Mesendoderm (in vitro differentiated cells): ENCODE data around the gene CTNNA3.
A peak's percentile ranks its signal among the peaks of the same experiment; 100 is the strongest.

Source experiments
- DNase-seq: peaks from one replicate; pipeline ENCODE4 v3.0.0; 2013
- H2AK5ac ChIP-seq: 2 replicates; pipeline ENCODE4 v1.6.1; 2013; ENCODE audit warnings: low read length, inconsistent platforms
- H2BK120ac ChIP-seq: 2 replicates; pipeline ENCODE4 v1.6.1; 2013; ENCODE audit warnings: low read depth, mild to moderate bottlenecking, low read length, moderate library complexity, mixed read lengths
- H2BK15ac ChIP-seq: replicated peaks from 2 replicates; pipeline ENCODE4 v1.6.1; 2013; ENCODE audit warnings: low read depth, mild to moderate bottlenecking, moderate library complexity
- H2BK5ac ChIP-seq: 2 replicates; pipeline ENCODE4 v1.6.1; 2013; ENCODE audit warnings: low read length, inconsistent platforms
- H3K18ac ChIP-seq: 2 replicates; pipeline ENCODE4 v1.6.1; 2013; ENCODE audit warnings: mild to moderate bottlenecking, low read length, mixed read lengths
- H3K23ac ChIP-seq: one replicate; pipeline ENCODE4 v1.6.1; 2013; ENCODE audit warnings: low read length
- H3K27ac ChIP-seq: 2 replicates; pipeline ENCODE4 v1.5.1; 2013; ENCODE audit warnings: low read depth, mild to moderate bottlenecking, inconsistent platforms, low read length, moderate library complexity
- H3K27me3 ChIP-seq: 2 replicates; pipeline ENCODE4 v1.6.1; 2013; ENCODE audit warnings: low read length, control low read depth, mild to moderate bottlenecking, inconsistent platforms; ENCODE audit not compliant: insufficient read depth, poor library complexity
- H3K36me3 ChIP-seq: 2 replicates; pipeline ENCODE4 v1.6.1; 2013; ENCODE audit warnings: low read length, inconsistent platforms; ENCODE audit not compliant: control insufficient read depth, insufficient read depth
- H3K4ac ChIP-seq: one replicate; pipeline ENCODE4 v1.6.1; 2013; ENCODE audit warnings: low read depth, mild to moderate bottlenecking, low read length, moderate library complexity
- H3K4me1 ChIP-seq: 2 replicates; pipeline ENCODE4 v1.6.1; 2013; ENCODE audit warnings: low read depth, low read length, inconsistent platforms; ENCODE audit not compliant: control insufficient read depth
- H3K4me2 ChIP-seq: 2 replicates; pipeline ENCODE4 v1.6.1; 2013; ENCODE audit warnings: low read length
- H3K4me3 ChIP-seq: 2 replicates; pipeline ENCODE4 v1.5.1; 2013; ENCODE audit warnings: mild to moderate bottlenecking, low read length
- H3K56ac ChIP-seq: one replicate; pipeline ENCODE4 v1.6.1; 2013; ENCODE audit warnings: low read length
- H3K79me1 ChIP-seq: 2 replicates; pipeline ENCODE4 v1.6.1; 2013; ENCODE audit warnings: low read length, inconsistent platforms
- H3K79me2 ChIP-seq: 2 replicates; pipeline ENCODE4 v1.6.1; 2013; ENCODE audit warnings: mild to moderate bottlenecking, low read length; ENCODE audit not compliant: control insufficient read depth, insufficient read depth
- H3K9ac ChIP-seq: 2 replicates; pipeline ENCODE4 v1.6.1; 2013; ENCODE audit warnings: low read length, inconsistent platforms
- H4K5ac ChIP-seq: one replicate; pipeline ENCODE4 v1.6.1; 2013; ENCODE audit warnings: low read length
- H4K8ac ChIP-seq: one replicate; pipeline ENCODE4 v1.6.1; 2013; ENCODE audit warnings: low read depth, mild to moderate bottlenecking, control low read depth, low read length, moderate library complexity
- WGBS: extraction: QIAGEN DNeasy Blood & Tissue Kit; methylation state at CpG from one replicate; pipeline ENCODE4 v1.1.7; 2013; ENCODE audit warnings: low lambda C conversion rate, missing lambda C conversion rate; ENCODE audit not compliant: insufficient coverage; ENCODE audit errors: extremely low coverage; 5-methylcytosine and 5-hydroxymethylcytosine counted together

Gene CTNNA3

GRCh38 chr10:67670401-67670800 lies 25.6 kb downstream of the CTNNA3 start:
- H3K4me1 ChIP-seq = no peaks in the 10 kb centered on the region
- H3K23ac ChIP-seq = no peak overlapping the region
- no peak overlapping the region for H3K4me2 ChIP-seq
- H3K9ac ChIP-seq = no peak overlapping the region
- no peak overlapping the region for H4K5ac ChIP-seq
- H3K79me2 ChIP-seq = no peaks in the 10 kb centered on the region
- no peak for DNase-seq
- H3K79me1 ChIP-seq = no peaks in the 10 kb centered on the region
- H3K36me3 ChIP-seq = no peaks in the 10 kb centered on the region
- no peak overlapping the region for H2BK15ac ChIP-seq
- no peak overlapping the region for H2BK120ac ChIP-seq
- no peaks in the 10 kb centered on the region for H3K27me3 ChIP-seq
- H4K8ac ChIP-seq = no peak overlapping the region
- no peak overlapping the region for H3K18ac ChIP-seq
- H3K4ac ChIP-seq = no peak overlapping the region
- H3K56ac ChIP-seq = no peak overlapping the region
- no peak overlapping the region for H2BK5ac ChIP-seq
- no peak overlapping the region for H3K4me3 ChIP-seq
- H3K27ac ChIP-seq = no peak overlapping the region
- no peak overlapping the region for H2AK5ac ChIP-seq

GRCh38 chr10:67669978-67670377 lies 26.0 kb downstream of the CTNNA3 start:
- Histone ChIP-seq H3K56ac (no peak overlapping the region), H3K23ac (no peak overlapping the region), H3K18ac (no peak overlapping the region), H3K27ac (no peak overlapping the region), H3K36me3 (no peaks in the 10 kb centered on the region), H4K5ac (no peak overlapping the region), H3K27me3 (no peaks in the 10 kb centered on the region), H3K4me2 (no peak overlapping the region), H2BK15ac (no peak overlapping the region), H3K4ac (no peak overlapping the region), H4K8ac (no peak overlapping the region), H2BK120ac (no peak overlapping the region), H3K4me1 (no peaks in the 10 kb centered on the region), H3K4me3 (no peak overlapping the region), H2BK5ac (no peak overlapping the region), H3K79me1 (no peaks in the 10 kb centered on the region), H3K79me2 (no peaks in the 10 kb centered on the region), H2AK5ac (no peak overlapping the region), H3K9ac (no peak overlapping the region)
- DNase-seq = no peak
- no CpG with 5 or more reads among the region's 1 CpG for WGBS

- no CpG with 5 or more reads among the region's 3 CpGs for WGBS
- Histone ChIP-seq H3K4ac (no peak overlapping the region), H3K79me1 (no peaks in the 10 kb centered on the region), H3K23ac (no peak overlapping the region), H3K18ac (no peak overlapping the region), H3K36me3 (no peaks in the 10 kb centered on the region), H2BK120ac (no peak overlapping the region), H3K56ac (no peak overlapping the region), H3K79me2 (no peaks in the 10 kb centered on the region), H3K9ac (no peak overlapping the region), H3K27me3 (no peaks in the 10 kb centered on the region), H2BK15ac (no peak overlapping the region), H4K5ac (no peak overlapping the region), H2AK5ac (no peak overlapping the region), H3K4me2 (no peak overlapping the region), H3K4me1 (no peaks in the 10 kb centered on the region), H2BK5ac (no peak overlapping the region), H4K8ac (no peak overlapping the region), H3K27ac (no peak overlapping the region), H3K4me3 (no peak overlapping the region)
- DNase-seq = no peak
Observed at GRCh38 chr10:67668448-67668847, 27.5 kb downstream of the CTNNA3 start.

GRCh38 chr10:67667035-67667425 lies 29.0 kb downstream of the CTNNA3 start:
- H2BK5ac ChIP-seq = no peak overlapping the region
- no peaks in the 10 kb centered on the region for H3K79me1 ChIP-seq
- H4K8ac ChIP-seq = no peak overlapping the region

GRCh38 chr10:67666416-67667034 lies 29.5 kb downstream of the CTNNA3 start:
- Histone ChIP-seq H2BK15ac (no peak overlapping the region), H2AK5ac (no peak overlapping the region), H3K4me3 (no peak overlapping the region), H3K79me1 (no peaks in the 10 kb centered on the region), H4K5ac (no peak overlapping the region), H2BK120ac (no peak overlapping the region), H3K9ac (no peak overlapping the region), H2BK5ac (no peak overlapping the region), H4K8ac (no peak overlapping the region), H3K27ac (no peak overlapping the region), H3K4me1 (no peaks in the 10 kb centered on the region), H3K27me3 (no peaks in the 10 kb centered on the region), H3K23ac (no peak overlapping the region), H3K18ac (no peak overlapping the region), H3K4ac (no peak overlapping the region), H3K4me2 (no peak overlapping the region), H3K79me2 (no peaks in the 10 kb centered on the region), H3K56ac (no peak overlapping the region), H3K36me3 (no peaks in the 10 kb centered on the region)
- DNase-seq = peak; percentile 42
- no CpG with 5 or more reads among the region's 1 CpG for WGBS

More at GRCh38 chr10:67667035-67667425, 29.0 kb downstream of the CTNNA3 start:
- no peak overlapping the region for H4K5ac ChIP-seq
- no peak overlapping the region for H3K9ac ChIP-seq
- no CpG with 5 or more reads among the region's 1 CpG for whole genome bisulfite sequencing
- no peak overlapping the region for H3K23ac ChIP-seq
- no peak overlapping the region for H2BK15ac ChIP-seq
- no peak overlapping the region for H3K4me3 ChIP-seq
- H3K27me3 ChIP-seq = no peaks in the 10 kb centered on the region
- DNase-seq = no peak
- H3K18ac ChIP-seq = no peak overlapping the region
- H3K36me3 ChIP-seq = no peaks in the 10 kb centered on the region
- H3K4me1 ChIP-seq = no peaks in the 10 kb centered on the region
- H2BK120ac ChIP-seq = no peak overlapping the region
- H3K79me2 ChIP-seq = no peaks in the 10 kb centered on the region
- H3K56ac ChIP-seq = no peak overlapping the region
- no peak overlapping the region for H3K27ac ChIP-seq
- H3K4ac ChIP-seq = no peak overlapping the region
- H3K4me2 ChIP-seq = no peak overlapping the region
- H2AK5ac ChIP-seq = no peak overlapping the region

GRCh38 chr10:67665491-67665890 lies 30.5 kb downstream of the CTNNA3 start:
- Histone ChIP-seq H3K27me3 (no peaks in the 10 kb centered on the region), H3K9ac (no peak overlapping the region), H3K18ac (no peak overlapping the region), H3K4me3 (no peak overlapping the region), H2BK15ac (no peak overlapping the region), H3K23ac (no peak overlapping the region), H2AK5ac (no peak overlapping the region), H2BK120ac (no peak overlapping the region), H4K8ac (no peak overlapping the region), H3K79me1 (no peaks in the 10 kb centered on the region), H2BK5ac (no peak overlapping the region), H3K4me1 (no peaks in the 10 kb centered on the region), H3K36me3 (no peaks in the 10 kb centered on the region), H3K4ac (no peak overlapping the region), H4K5ac (no peak overlapping the region), H3K27ac (no peak overlapping the region), H3K4me2 (no peak overlapping the region), H3K56ac (no peak overlapping the region), H3K79me2 (no peaks in the 10 kb centered on the region)
- peak; percentile 34 for DNase-seq
